K562 (cell line): ENCODE measurements around the gene CPED1. TPM values are rescaled to one million over a fixed set of nuclear protein-coding genes. Genes with fewer than 3 reads are reported as not detected.

Experiments used
- CUX1 ChIP-seq: fragments of 200-800 bp; sonication (Bioruptor generic); IDR thresholded peaks from 2 replicates; pipeline ENCODE4 v1.6.1; 2016; ENCODE audit warnings: missing genetic modification characterization, missing compliant biosample characterization
- DNMT1 ChIP-seq: fragments of 450-650 bp; IDR thresholded peaks from 2 replicates; pipeline ENCODE4 v1.6.1; 2016; ENCODE audit warnings: antibody characterized with exemption, mild to moderate bottlenecking
- SRSF7 ChIP-seq: fragments of 200-400 bp; formaldehyde crosslinking; optimal IDR thresholded peaks from 2 replicates; pipeline ENCODE3; 2017; ENCODE audit warnings: mild to moderate bottlenecking, low read depth, low read length
- STAG1 ChIP-seq: sonication (generic); formaldehyde crosslinking; IDR thresholded peaks from 2 replicates; pipeline ENCODE4 v1.5.0; 2020; ENCODE audit warnings: missing genetic modification reagents, borderline replicate concordance
- TARDBP ChIP-seq: fragments of 450-650 bp; IDR thresholded peaks from 2 replicates; pipeline ENCODE4 v1.6.1; 2016
- THRA ChIP-seq: fragments of 450-650 bp; IDR thresholded peaks from 2 replicates; pipeline ENCODE4 v1.6.1; 2017; ENCODE audit warnings: mild to moderate bottlenecking, moderate library complexity
- ZNF354B ChIP-seq: fragments of 250-450 bp; sonication (Bioruptor Pico); IDR thresholded peaks from 2 replicates; pipeline ENCODE4 v1.4.0; 2020
- ZNF76 ChIP-seq: fragments of 250-450 bp; sonication (Bioruptor Pico); IDR thresholded peaks from 2 replicates; pipeline ENCODE4 v1.4.0; 2020; ENCODE audit warnings: mild to moderate bottlenecking, moderate library complexity, borderline replicate concordance
- polyA plus RNA-seq, 8 experiments: library from polyadenylated mRNA; depleted of rRNA in 4 of 8; stranded (reverse) in 5 of 8; unstranded in 3 of 8; fragments of >200 nt; fragmentation: Nextera tagmentation in 2 of 8; fragmentation: Illumina TruSeq in 1 of 8; extraction: Ambion mirVana in 2 of 8; extraction: Trizol in 1 of 8; gene quantifications; 2 replicates each; pipeline versions ENCODE4 v1.2.1 to v1.2.3, GENCODE V29; 2011 to 2014; ENCODE audit warnings: inconsistent platforms in 1 of 8, missing spikeins in 1 of 8
- total RNA-seq, 7 experiments: library from RNA; depleted of rRNA in 6 of 7; stranded (reverse); fragments of >200 nt in 6 of 7; fragmentation: Illumina TruSeq in 2 of 7; extraction: Trizol in 2 of 7; gene quantifications; 2 replicates each; pipeline versions ENCODE4 v1.2.1 to v1.2.3, GENCODE V29; 2011 to 2021; ENCODE audit warnings: low replicate concordance in 1 of 7
- TF ChIP-seq, protein P1 (sequence below), 2 experiments: fragments of 150-350 bp in 1 of 2; IDR thresholded peaks; 2 replicates each; pipeline ENCODE4 v1.6.1; 2012 to 2016; ENCODE audit warnings: low read depth in 2 of 2, low read length in 2 of 2, mild to moderate bottlenecking in 1 of 2, moderate library complexity in 1 of 2
- TF ChIP-seq, protein P2 (sequence below): sonication (generic); formaldehyde crosslinking; IDR thresholded peaks from 2 replicates; pipeline ENCODE4 v1.8.1; 2023; ENCODE audit warnings: mild to moderate bottlenecking, missing genetic modification reagents
- TF ChIP-seq, protein P3 (sequence below): fragments of 250-450 bp; sonication (Bioruptor Pico); IDR thresholded peaks from 2 replicates; pipeline ENCODE4 v1.5.0; 2021

CPED1 gene
- total and polyA plus RNA-seq, 9 of the 15 experiments (the other 6 are each of a cell fraction or from before 2014, with no cell fraction given), result 195 to 393 (median 290) TPM

GRCh38 chr7:121138262-121138933 lies 149.9 kb downstream of the CPED1 start (continued):
- TF ChIP-seq, protein P1, sequence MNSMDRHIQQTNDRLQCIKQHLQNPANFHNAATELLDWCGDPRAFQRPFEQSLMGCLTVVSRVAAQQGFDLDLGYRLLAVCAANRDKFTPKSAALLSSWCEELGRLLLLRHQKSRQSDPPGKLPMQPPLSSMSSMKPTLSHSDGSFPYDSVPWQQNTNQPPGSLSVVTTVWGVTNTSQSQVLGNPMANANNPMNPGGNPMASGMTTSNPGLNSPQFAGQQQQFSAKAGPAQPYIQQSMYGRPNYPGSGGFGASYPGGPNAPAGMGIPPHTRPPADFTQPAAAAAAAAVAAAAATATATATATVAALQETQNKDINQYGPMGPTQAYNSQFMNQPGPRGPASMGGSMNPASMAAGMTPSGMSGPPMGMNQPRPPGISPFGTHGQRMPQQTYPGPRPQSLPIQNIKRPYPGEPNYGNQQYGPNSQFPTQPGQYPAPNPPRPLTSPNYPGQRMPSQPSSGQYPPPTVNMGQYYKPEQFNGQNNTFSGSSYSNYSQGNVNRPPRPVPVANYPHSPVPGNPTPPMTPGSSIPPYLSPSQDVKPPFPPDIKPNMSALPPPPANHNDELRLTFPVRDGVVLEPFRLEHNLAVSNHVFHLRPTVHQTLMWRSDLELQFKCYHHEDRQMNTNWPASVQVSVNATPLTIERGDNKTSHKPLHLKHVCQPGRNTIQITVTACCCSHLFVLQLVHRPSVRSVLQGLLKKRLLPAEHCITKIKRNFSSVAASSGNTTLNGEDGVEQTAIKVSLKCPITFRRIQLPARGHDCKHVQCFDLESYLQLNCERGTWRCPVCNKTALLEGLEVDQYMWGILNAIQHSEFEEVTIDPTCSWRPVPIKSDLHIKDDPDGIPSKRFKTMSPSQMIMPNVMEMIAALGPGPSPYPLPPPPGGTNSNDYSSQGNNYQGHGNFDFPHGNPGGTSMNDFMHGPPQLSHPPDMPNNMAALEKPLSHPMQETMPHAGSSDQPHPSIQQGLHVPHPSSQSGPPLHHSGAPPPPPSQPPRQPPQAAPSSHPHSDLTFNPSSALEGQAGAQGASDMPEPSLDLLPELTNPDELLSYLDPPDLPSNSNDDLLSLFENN (IDR thresholded peaks at IDR 0.05; ENCODE audit: low read depth in 2 of 2, low read length in 2 of 2), result no peak
- TF ChIP-seq, protein P2, sequence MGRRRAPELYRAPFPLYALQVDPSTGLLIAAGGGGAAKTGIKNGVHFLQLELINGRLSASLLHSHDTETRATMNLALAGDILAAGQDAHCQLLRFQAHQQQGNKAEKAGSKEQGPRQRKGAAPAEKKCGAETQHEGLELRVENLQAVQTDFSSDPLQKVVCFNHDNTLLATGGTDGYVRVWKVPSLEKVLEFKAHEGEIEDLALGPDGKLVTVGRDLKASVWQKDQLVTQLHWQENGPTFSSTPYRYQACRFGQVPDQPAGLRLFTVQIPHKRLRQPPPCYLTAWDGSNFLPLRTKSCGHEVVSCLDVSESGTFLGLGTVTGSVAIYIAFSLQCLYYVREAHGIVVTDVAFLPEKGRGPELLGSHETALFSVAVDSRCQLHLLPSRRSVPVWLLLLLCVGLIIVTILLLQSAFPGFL (CRISPR knock-in tag), result no peak
- TF ChIP-seq DNMT1 (no peak), THRA (no peak), ZNF354B (CRISPR knock-in tag) (0 out of 2 replicates have a peak, but pooled peaks have one; percentile 5), CUX1 (CRISPR knock-in tag) (no peak), ZNF76 (CRISPR knock-in tag) (peak; percentile 83), TARDBP (0 out of 2 replicates have a peak, but pooled peaks have one; percentile 53), STAG1 (CRISPR knock-in tag) (no peak), SRSF7 (no peak)
- TF ChIP-seq, protein P3, sequence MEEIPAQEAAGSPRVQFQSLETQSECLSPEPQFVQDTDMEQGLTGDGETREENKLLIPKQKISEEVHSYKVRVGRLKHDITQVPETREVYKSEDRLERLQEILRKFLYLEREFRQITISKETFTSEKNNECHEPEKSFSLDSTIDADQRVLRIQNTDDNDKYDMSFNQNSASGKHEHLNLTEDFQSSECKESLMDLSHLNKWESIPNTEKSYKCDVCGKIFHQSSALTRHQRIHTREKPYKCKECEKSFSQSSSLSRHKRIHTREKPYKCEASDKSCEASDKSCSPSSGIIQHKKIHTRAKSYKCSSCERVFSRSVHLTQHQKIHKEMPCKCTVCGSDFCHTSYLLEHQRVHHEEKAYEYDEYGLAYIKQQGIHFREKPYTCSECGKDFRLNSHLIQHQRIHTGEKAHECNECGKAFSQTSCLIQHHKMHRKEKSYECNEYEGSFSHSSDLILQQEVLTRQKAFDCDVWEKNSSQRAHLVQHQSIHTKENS (CRISPR knock-in tag), result no peak
